Right cardiac atrium (tissue), 5 donors: ENCODE measurements around the gene ATG9A. TPM values are rescaled to one million over a fixed set of nuclear protein-coding genes. Genes with fewer than 3 reads are reported as not detected.

ENCODE experiments used
- ATAC-seq, 2 donors: fragments of 200-7000 bp; cut with Tn5 transposase; one replicate each; pipeline versions ENCODE4 v1.8.0 to v1.9.1; 2020; ENCODE audit warnings: moderate library complexity in 2 of 2, mild to moderate bottlenecking in 1 of 2
- DNase-seq, 3 donors: peaks; one replicate each; pipeline ENCODE4 v3.0.0-alpha.2; 2020
- H3K27ac ChIP-seq: one replicate; pipeline ENCODE4 v1.5.1; 2013; ENCODE audit warnings: mild to moderate bottlenecking, low read length, control low read depth, moderate library complexity
- H3K27me3 ChIP-seq: one replicate; pipeline ENCODE4 v1.6.1; 2013; ENCODE audit not compliant: control insufficient read depth, insufficient read depth
- H3K4me1 ChIP-seq: one replicate; pipeline ENCODE4 v1.6.1; 2013; ENCODE audit warnings: low read length; ENCODE audit not compliant: control insufficient read depth, insufficient read depth
- H3K4me3 ChIP-seq: one replicate; pipeline ENCODE4 v1.5.1; 2013; ENCODE audit warnings: low read length, control low read depth
- H3K9me3 ChIP-seq: one replicate; pipeline ENCODE4 v1.6.1; 2013; ENCODE audit warnings: low read length; ENCODE audit not compliant: control insufficient read depth
- WGBS: extraction: QIAGEN DNeasy Blood & Tissue Kit; methylation state at CpG from one replicate; pipeline ENCODE4 v1.1.7; 2013; 5-methylcytosine and 5-hydroxymethylcytosine counted together
- intact Hi-C, 4 donors: fragments of 100-400 bp; cut with DNase I; formaldehyde crosslinking; loops; one replicate each; pipeline versions ENCODE4 v1.11.0 to v1.14.0; 2022 to 2023
- polyA plus RNA-seq: library from polyadenylated mRNA; stranded (reverse); fragments of 200-250 nt; gene quantifications from one replicate; pipeline ENCODE4 v1.2.3, GENCODE V29; 2013
- total RNA-seq, 4 donors: library from RNA; stranded (reverse); fragmentation: NEBNext Ultra II Directional; extraction: Animal tissue kit (Norgen Biotek cat#: 25700); gene quantifications; one replicate each; pipeline ENCODE4 v1.2.1, GENCODE V29; 2021
- donor health status: healthy with polysubstance abuse.
- donor health status: DM: no; HTN: yes; CAD: no.
- donor health status: DM: no; HTN: no; CAD: no.
- donor health status: DM: no; HTN: yes; CAD: no; lungs with severe emphysema.
- donor health status: DM: yes; HTN: yes; CAD: no.

Gene ATG9A
- total and polyA plus RNA-seq, 5 donors = 43.1 to 78.5 (median 76.8) TPM

GRCh38 chr2:219210196-219210885 is 19.1 kb downstream of the ATG9A start:
- Histone ChIP-seq H3K9me3 (no peaks in the 10 kb centered on the region), H3K4me1 (peaks cover 10% of the 10 kb centered on the region), H3K4me3 (no peak overlapping the region), H3K27ac (no peak overlapping the region), H3K27me3 (no peaks in the 10 kb centered on the region)
- 92% methylated on average over 24 of the region's 24 CpGs for WGBS
- DNase-seq (peak in 2 of 3 donors; percentile 32 to 56), ATAC-seq (no peak)
- intact Hi-C loops = loop anchor here in 1 of 4 donors (5.0 kb wide), 1 partner anchor 33 kb away; the partner anchor contains the start of genes CNPPD1 and RETREG2

- Histone ChIP-seq H3K4me1 (peaks cover 10% of the 10 kb centered on the region), H3K9me3 (no peaks in the 10 kb centered on the region), H3K4me3 (no peak overlapping the region), H3K27ac (no peak overlapping the region), H3K27me3 (no peaks in the 10 kb centered on the region)
- WGBS = 74% methylated on average over 18 of the region's 18 CpGs
- ATAC-seq (no peak), DNase-seq (peak in 1 of 3 donors; percentile 44)
- intact Hi-C loops = loop anchor here in 2 of 4 donors (5.0 kb wide), 2 partner anchors 32 to 37 kb away; partner anchors contain the start of genes CNPPD1 (in 1 of the 2), RETREG2 (in 1 of the 2) and SLC23A3 (in 1 of the 2)
Observed at GRCh38 chr2:219209236-219210195, 19.9 kb downstream of the ATG9A start.

- DNase-seq (peak in 2 of 3 donors; percentile 40 to 55), ATAC-seq (no peak)
- no peaks in the 10 kb centered on the region for H3K27me3 ChIP-seq
- H3K4me3 ChIP-seq = no peak overlapping the region
- H3K9me3 ChIP-seq = no peaks in the 10 kb centered on the region
- peaks cover 10% of the 10 kb centered on the region for H3K4me1 ChIP-seq
- peak overlapping the region; percentile 82 for H3K27ac ChIP-seq
- 65% methylated on average over 17 of the region's 17 CpGs for WGBS
- intact Hi-C loops = loop anchor here in 1 of 4 donors (5.0 kb wide), 1 partner anchor 36 kb away; the partner anchor contains the start of gene SLC23A3
Observed at GRCh38 chr2:219207884-219208740, 21.3 kb downstream of the ATG9A start.

GRCh38 chr2:219207134-219207883 is 22.1 kb downstream of the ATG9A start:
- Histone ChIP-seq H3K4me1 (peaks cover 10% of the 10 kb centered on the region), H3K9me3 (no peaks in the 10 kb centered on the region), H3K27ac (peak overlapping the region; percentile 82), H3K4me3 (peak overlapping the region; percentile 59), H3K27me3 (no peaks in the 10 kb centered on the region)
- ATAC-seq = no peak
- WGBS = 12% methylated on average over 22 of the region's 22 CpGs
- no peak for DNase-seq
- intact Hi-C loops = loop anchor here in 1 of 4 donors (5.0 kb wide), 1 partner anchor 35 kb away; the partner anchor contains the start of gene SLC23A3

GRCh38 chr2:219206328-219207133 is 22.9 kb downstream of the ATG9A start, which contains the start of gene ZFAND2B:
Gene ZFAND2B, plus strand, starts transcription at chr2:219206782. Its CDS starts 206 bp downstream, at chr2:219206988.
- peak within 1 kb of the TSS; percentile 59 for H3K4me3 ChIP-seq
- under 1% methylated on average over 76 of the region's 76 CpGs for WGBS
- no peaks in the 10 kb centered on the region for H3K9me3 ChIP-seq
- peak within 1 kb of the TSS; percentile 92 for H3K27ac ChIP-seq
- H3K4me1 ChIP-seq = peaks cover 10% of the 10 kb centered on the region
- intact Hi-C loops = loop anchor here in 1 of 4 donors (5.0 kb wide), 1 partner anchor 34 kb away; the partner anchor contains the start of gene SLC23A3
- H3K27me3 ChIP-seq = no peaks in the 10 kb centered on the region
- DNase-seq (peak; percentile 96 to 99 (median 98)), ATAC-seq (peak; percentile 97 to 98)

- DNase-seq = no peak
- Histone ChIP-seq H3K27me3 (no peaks in the 10 kb centered on the region), H3K9me3 (no peaks in the 10 kb centered on the region), H3K27ac (peak overlapping the region; percentile 92), H3K4me1 (peaks cover 10% of the 10 kb centered on the region), H3K4me3 (peak overlapping the region; percentile 59)
- intact Hi-C loops = loop anchor here in 1 of 4 donors (5.0 kb wide), 1 partner anchor 34 kb away; the partner anchor contains the start of gene SLC23A3
- ATAC-seq = no peak
- 19% methylated on average over 7 of the region's 7 CpGs for WGBS
Observed at GRCh38 chr2:219205981-219206327, 23.5 kb downstream of the ATG9A start.

GRCh38 chr2:219205165-219205538 is 24.3 kb downstream of the ATG9A start:
- peaks cover 10% of the 10 kb centered on the region for H3K4me1 ChIP-seq
- intact Hi-C loops = loop anchor here in 1 of 4 donors (5.0 kb wide), 1 partner anchor 33 kb away; the partner anchor contains the start of gene SLC23A3
- 80% methylated on average over 5 of the region's 5 CpGs for WGBS
- H3K4me3 ChIP-seq = no peak overlapping the region
- H3K27ac ChIP-seq = no peak overlapping the region
- DNase-seq = no peak
- H3K9me3 ChIP-seq = no peaks in the 10 kb centered on the region
- no peak for ATAC-seq
- H3K27me3 ChIP-seq = no peaks in the 10 kb centered on the region

- Histone ChIP-seq H3K27ac (no peak overlapping the region), H3K4me3 (no peak overlapping the region), H3K4me1 (peaks cover 10% of the 10 kb centered on the region), H3K27me3 (no peaks in the 10 kb centered on the region), H3K9me3 (no peaks in the 10 kb centered on the region)
- no peak for DNase-seq
- 91% methylated on average over 7 of the region's 7 CpGs for WGBS
- ATAC-seq = no peak
- intact Hi-C loops = loop anchor here in 1 of 4 donors (5.0 kb wide), 1 partner anchor 32 kb away; the partner anchor contains the start of gene SLC23A3
Observed at GRCh38 chr2:219204425-219205164, 24.8 kb downstream of the ATG9A start.
